Activated T-cell treated with anti-CD3 and anti-CD28 coated beads, Interleukin-2, amount 50 U/mL, for 48 hours (primary cell): ENCODE data around the gene SLC9A8.

ENCODE experiments used
- DNase-seq, 2 experiments: peaks; one replicate each; pipeline ENCODE4 v3.0.0-alpha.2; 2020

SLC9A8 gene

DNA sequence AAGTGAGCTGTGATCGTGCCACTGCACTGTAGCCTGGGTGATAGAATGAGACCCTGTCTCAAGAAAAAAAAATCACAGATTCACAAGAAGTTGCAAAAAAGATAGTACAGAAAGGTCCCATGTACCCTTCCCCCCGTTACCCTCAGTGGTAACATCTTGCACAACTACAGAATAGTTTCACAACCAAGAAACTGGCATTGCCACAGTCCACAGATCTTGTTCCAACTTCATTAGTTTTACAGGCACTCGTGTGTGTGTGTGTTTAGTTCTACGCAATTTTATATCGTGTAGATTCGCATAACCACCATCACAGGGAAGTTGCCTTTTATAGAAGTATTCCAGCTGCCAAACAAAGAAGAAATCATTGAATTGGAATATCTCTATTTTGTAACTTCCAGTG, 83.6 kb downstream of the SLC9A8 start:
- DNase-seq = no peak

DNA sequence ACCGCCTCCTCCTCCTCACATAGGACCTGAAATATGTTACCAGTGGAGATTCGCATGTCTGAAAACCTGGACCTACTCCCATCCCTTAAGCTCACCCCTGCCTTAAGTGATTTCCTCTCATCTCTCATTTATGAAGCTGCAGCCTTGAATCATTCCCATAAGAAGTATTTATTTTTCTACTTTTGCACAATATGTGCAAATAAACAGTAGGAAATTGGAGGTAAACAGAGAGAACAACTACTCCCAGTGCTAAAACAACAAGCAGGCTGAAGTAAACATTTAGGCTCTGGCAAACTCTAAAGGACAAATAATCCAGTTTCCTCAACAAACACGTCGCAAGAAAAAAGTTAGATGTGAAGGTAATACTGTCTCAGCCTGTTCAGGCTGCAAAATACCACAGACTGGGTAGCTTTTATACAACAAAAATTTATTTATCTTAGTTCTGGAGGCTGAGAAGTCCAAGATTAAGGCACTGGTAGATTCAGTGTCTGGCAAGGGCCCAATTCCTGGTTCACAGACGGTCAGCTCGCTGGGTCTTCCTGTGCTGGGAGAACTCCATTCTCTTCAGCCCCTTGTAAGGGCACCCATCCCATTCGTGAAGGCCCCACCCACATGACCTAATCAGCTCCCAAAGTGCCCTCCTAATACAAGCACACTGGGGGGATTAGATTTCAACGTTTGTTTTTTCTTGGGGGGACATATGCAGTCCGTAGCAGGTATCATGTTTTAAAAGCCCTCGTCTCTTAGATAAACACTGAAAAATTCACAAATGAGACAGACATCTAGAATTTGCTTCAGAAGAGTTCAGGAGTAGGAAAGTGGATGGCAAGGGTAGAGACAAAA, 87.1 kb downstream of the SLC9A8 start:
- DNase-seq = no peak

DNA sequence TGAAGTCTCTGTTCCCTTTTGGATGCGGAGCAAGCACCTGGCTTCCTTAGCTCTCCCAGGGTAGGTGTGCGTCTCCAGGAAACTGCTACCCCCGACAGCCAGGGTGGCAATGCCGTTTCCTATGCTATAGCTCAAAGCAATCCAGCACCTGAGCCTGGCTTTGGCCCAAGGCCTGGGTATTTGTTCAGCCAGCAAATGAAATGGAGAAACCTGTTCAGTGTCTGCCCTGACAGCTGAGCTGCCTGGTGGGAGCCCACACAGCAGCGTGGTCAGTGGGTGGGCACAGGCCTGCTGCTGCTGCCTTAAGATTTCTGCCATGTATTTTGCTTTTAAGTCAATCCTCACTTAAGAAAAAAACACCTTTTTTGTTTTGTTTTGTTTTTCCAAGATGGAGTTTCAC, 89.0 kb downstream of the SLC9A8 start:
- no peak for DNase-seq

DNA sequence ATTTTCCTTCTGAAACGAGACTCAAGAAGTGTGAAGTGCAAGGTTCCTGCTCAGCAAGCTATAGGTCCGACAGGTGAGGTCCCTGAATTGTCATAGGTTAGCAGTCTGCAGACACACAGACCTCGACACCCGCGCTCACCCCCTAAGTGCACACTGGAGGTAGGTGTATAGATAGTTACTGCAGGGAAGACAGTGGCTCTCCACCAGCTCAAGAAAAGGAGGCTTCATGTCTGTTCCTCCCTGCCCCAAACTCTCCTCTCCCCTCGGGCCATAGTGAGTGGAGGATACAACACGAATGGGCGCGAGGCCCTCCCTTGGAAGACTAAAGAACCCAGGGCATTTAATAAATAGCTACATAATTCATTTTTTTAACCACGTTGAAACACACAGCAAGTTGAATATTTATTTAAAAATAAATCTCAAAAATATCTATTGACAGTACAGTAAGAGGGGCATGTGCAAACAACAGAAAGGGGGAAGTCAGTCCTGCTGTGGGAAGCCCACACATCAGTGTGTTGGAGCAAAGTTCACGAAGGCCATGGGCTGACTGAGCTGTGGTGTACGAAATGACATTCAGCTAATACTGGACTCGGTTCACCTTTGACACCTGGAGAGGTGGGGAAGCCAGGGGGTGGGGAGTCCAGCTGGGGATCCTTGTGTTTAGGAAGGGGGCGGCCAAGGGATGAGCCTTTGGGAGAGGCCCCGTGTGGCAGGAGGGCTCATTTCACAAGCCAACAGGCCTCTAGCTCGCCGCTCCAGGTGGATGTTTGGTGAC, 92.0 kb downstream of the SLC9A8 start:
- no peak for DNase-seq

DNA sequence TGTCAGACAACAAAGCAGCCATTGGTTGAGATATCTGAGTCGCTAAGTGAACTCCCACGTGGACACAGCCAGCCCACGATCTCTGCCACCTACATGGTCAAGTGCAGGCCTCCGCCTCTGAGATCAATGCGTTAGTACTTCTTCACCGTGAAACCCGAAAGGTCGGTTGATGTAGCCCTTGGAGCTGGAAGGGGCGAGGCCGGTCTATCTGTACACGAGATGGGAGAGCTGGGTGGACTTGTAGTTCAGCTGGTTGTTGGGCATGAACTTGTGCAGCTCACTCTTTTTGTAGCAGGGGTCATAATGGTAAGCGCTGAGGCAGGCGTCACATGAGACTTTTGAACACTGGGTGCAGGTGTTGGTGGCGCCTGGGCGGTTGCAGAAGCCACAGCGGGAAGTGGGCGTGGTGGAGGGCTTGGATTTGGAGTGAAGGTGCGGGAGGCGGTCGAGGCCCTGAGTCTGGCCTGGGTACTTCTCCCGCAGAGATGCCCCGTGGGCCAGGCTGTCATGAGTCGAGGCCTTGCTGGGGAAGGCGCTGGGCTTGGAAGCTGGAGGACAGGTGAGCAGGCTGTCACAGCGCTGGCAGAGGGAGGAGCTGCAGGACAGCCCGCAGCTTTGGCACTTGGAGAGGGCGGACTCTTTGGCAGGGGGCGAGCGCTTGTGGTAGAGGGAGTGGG, 92.9 kb downstream of the SLC9A8 start:
- no peak for DNase-seq

DNA sequence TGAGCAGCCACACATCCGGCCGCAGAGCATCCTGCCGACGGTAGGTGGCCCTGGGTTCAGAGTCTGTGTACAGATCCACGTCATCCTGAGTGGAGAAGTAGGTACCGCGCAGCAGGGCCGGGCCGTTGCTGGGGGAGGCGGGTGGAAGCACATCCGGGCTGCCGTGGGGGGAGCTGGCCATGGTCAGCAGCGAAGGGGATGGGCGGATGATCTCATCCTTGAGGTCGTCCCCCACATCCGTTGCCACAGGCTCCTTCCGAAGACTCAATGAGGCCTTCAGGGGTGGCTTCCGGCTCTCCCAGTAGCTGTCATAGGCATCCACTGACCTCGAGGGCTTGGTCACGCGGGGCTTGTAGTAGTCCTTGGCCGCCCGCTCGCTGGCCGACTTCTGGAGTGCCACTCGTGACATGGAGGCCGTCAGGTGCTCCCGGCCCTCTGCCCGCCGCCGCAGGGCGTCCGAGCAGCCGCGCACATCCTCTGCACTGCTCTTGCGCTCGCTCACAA, 93.5 kb downstream of the SLC9A8 start:
- no peak for DNase-seq

DNA sequence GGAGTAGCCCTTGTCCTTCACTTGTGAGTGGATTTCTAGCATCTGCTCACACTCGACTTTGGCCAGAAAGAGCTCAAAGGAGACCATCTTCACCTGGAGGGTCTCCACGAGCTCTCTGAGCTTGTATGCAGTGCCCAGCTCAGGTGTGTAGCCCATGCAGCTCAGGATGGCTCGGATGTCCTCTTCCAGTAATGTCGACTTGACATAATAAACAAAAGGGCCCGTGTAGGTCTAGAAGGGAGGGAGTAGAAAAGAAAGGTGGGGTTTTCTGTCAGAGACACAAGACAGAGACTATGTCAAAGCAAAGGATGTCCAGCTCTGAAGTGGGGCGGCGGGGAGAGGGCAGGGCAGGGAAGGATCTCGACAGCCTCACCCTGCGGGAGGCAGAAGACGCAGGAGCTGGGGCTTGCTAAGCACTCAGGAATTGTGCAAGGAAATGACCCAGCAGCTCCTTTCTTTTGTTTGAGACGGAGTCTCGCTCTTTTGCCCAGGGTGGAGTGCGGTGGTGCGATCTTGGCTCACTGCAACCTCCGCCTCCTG, 94.1 kb downstream of the SLC9A8 start:
- DNase-seq = no peak

DNA sequence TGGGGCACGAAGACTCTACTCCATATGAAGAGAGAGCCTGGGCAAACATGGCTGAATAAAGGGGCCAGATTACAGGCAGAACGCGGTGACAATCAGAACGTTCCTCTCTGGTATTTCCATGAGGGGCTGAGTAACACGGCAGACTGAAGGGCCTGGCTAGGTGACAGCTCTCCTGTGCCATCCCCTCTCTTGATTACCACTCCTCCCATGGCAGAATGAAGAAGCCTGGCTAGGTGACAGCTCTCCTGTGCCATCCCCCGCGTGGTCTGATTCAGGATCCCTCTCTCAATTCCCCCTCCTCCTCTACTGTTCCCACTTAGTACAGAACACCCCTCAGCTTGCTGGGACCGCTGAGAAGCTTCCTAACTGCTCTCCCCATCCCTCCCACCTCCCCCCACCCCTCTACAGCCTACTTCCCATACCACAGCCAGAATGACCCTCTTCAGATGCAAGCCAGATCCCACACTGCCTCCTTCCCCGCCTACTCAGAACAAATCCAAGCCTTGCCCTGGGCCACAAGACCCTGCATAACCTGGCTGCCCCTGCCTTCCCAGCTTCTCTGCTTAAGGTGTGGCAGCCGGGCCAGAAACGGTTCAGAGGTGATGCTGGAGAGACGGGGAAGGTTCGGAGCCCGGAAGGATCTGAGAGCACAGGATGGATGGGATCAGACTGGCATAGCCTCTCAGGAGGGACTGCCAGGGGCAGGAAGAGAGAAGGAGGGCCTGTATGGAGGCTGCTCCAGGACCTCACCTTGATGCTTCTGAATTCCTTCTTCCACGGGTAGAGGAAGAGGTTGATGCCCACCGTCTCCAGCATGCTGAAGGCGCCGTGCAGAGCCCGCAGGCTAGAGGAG, 95.0 kb downstream of the SLC9A8 start:
- DNase-seq = no peak

DNA sequence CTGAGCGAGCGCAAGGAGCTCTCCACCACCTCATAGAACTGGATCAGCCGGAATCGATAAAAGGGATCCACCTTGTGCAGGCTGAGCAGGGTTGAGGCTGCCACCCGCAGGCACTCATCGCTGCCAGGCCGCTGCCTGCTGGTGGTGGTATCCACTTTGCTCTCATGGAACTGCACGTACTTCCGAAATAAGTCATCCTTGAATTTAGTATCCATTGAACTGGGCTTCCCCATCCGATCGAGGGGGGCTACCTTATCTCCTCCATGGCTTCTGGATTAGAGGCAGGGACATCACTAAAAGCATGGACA, 95.6 kb downstream of the SLC9A8 start:
- no peak for DNase-seq

DNA sequence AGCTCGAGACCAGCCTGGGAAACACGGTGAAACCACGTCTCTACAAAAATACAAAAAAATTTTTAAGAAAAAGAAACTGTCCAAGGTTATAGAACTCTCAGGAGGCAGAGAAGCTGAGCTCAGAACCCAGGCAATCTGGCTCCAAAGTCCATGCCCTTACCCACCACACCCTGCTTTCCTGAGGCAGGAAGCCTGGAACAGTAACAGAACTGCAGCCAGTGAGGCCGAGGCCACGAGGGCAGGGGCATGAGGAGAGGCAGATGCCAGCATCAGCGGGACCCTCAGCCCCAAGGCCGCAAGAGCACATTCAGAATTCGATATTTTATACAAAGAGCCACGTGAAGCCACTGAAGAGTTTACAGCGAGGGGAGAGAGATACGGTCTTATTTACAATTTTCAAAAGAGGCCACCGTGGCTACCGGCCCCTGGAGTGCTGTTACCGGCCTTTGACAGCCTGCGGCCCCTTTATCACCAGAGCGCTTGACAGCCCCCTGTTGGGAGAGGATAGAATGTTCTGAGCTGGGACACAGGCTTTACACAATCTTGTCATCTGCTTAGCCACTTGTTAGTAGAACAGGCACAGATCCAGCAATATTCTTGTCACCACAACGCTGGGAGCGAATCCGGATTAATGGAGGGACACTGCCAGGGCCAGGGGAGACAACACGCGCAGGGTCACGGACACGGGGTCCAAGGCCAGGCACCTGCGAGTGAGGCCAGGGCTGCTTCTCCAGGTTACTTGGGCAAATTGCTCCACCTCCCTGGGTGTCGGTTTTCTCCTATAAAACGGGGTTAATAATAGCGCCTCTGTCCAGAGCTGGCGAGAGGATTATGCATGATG, 97.1 kb downstream of the SLC9A8 start:
- DNase-seq = no peak

DNA sequence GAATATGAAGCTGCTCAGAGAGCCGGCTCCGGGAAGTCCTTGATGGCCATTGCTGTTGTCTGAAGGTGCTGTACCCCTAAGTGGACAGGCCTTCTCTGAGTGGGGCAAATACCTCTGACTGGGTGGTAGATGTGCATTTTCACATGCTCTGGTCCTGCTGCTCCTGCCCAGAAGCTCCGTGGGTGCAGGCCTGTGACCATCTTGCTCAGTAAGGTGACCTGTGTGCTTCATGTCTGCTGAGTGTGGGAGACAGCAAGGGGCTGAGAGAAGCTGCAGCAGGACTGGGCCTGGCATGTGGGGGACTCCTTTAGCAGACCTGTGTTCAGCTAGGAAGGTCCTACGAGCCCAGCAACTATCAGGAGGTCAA, 97.7 kb downstream of the SLC9A8 start:
- DNase-seq = no peak

DNA sequence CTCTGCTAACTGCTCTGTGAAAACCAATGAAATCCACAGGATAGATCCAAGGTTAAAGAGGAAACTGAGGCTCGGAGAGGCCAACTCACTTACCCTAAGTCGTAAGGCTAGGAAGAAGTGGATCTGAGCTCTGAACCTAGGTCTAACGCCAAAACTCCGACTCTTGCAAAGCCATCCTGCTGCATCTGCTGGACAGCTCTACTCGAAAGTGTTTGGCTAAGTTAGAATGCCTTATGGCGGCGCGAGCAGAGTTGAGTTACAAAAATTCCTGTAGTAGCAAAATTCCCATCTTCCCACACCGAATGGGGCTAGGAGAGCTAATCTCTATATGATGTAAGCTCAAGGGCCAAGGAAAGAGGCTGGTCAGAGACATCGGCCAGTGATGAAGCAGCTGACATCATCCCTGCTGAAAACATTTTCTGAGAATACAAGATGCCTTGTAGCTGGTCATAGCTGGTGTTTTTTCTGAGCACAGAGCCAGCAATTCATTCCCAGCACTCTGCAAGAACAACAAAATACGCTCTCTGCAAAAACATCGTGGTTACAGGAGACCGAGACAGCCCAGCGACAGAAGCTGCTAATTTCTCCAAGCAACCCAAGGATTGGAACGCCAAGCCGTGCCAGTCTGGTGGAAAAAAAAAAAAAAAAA, 100.9 kb downstream of the SLC9A8 start:
- no peak for DNase-seq

DNA sequence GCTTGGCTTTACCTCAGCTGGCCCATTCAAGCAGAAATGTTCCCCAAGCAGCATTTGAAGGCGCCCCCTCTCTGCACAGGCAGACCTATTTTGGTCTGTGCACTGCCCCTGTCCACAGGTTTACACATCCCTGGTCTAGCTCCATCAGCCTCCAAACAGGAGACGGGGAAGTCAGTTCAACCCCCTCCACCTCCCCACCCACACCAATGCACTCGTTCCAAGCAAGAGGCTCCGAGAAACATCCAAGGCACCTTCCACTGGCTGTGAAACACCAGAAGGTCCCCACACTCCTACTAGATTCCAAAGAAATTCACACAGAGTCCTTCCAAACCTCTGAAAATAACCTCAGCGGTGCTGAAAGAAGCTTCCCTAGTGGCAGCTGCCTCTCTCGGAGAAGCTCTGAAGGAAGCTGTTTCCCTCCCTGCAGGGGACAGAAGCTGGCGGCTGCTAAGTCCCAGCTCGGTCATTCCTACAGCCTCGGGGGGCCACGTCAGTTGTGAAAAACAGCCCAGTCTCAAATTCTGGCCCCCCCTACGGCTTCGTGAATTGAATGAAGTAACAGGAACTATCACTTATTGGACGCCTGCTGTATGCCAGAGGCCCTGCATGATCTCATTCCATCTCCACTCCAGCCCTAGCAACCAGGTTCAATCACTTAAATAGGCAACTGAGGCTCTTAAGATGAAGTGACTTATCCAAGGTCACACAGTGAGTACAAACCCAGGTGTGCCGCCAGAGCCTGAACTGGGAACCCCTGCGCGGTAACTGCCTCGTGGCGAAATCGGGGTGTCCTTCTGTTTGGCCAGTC, 101.9 kb downstream of the SLC9A8 start:
- peak in 1 of 2 experiments; percentile 49 for DNase-seq

DNA sequence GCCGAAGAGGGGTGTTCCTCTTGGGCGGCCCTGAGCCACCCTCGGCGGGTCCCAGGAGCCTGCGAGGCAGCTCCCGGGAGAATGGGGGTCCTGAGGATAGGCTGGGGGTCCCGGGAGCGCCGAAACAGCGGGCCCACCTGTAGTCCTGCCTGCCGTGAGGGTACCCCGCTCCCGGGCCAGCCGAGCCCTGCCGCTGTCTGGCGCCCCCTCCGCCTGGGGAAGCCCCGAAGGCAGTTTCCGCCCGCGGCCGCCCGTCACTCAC, 102.4 kb downstream of the SLC9A8 start:
- no peak for DNase-seq

DNA sequence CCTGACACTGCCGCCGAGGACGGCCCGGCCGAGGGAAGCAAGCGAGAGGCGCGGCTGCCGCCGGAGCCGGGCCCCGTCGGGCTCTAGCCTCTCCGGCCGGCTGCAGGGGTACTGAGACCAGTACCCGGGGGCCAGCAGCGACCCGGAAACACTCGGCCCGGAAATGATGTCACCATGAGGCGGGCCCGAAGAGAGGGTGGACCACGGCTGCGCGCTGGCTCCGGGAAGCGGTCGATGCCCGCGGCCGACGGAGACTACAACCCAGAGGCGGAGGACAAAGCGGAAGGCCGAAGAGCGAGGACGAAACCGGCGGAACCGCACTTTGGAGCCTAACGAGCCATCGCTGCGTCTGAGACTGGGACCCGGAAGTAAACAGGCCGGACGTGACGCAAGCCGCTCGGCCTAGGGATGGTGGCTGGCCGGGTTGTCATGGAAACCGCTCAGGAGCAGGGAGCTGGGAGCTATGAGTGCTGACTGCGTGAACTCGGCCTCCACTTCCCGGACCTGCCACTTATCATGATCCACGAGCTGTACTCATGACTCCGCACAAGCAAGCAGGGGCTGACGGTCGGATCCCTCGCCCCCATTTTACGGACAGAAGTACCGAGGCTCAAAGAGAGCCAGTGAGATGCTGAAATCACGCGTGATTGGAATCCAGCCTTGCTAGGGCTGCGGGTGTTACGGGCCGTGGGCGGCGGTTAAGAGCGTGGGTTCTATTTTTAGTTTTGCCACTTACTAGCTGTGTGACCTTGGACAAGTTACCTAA, 102.9 kb downstream of the SLC9A8 start, which contains the start of gene SPATA2:
TSS of gene SPATA2 (minus strand) at position 150 of the 766 bp plus-strand sequence. CDS start 7,039 bp downstream, outside the sequence.
- peak; percentile 93 to 95 for DNase-seq

DNA sequence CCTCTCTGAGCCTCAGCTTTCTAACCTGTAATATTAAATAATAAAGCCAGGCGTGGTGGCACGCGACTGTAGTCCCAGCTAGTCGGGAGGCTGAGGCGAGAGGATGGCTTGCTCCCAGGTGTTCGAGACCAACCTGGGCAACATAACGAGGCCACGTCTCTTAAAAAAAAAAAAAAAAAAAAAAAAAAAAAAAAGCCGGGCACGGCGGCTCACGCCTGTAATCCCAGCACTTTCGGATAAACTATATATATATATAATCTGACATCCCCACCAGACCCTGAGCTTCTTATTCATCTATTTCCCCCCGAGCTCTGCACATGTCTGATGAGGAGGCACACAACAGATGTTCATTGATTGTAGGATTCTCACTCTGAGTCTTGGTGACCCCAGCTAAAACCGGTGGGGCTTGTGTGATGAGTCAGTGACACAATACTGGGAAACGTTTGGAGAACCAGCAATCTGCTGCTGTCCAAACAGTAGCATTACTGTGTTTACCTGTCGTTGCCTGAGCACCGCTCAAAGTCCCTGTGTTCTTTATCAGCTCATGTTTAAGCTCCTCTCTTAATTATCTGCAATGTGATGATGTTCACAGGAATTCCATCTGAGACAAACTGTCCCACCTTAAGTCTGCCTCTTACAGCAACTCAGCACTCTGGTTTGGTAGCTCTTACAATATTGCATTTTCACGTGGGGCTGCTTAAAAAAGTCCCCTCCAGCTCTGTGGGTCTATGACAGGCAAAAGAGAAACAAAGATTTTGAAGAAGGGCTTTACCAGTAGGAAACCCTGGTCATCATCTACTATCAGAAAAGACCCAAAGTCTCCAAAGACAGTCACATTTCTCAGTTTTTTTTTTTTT, 103.7 kb downstream of the SLC9A8 start:
- peak; percentile 38 to 52 for DNase-seq

DNA sequence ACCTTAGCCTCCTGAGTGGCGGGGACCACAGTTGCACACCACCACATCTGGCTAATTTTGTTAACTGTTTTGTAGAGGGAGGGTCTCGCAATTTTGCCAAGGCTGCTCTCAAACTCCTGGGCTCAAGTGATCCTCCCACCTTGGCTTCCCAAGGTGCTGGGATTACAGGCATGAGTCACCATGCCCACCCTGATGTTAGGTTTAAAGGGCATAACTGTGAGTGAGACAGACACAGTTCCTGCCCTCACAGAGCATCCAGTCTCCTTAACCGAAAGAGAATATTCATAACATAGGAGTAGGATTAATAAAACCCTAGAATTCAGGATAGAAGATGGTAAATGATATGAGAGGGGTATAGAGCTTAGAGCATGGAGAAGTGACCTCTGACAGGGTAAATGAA, 105.8 kb downstream of the SLC9A8 start:
- DNase-seq = no peak

DNA sequence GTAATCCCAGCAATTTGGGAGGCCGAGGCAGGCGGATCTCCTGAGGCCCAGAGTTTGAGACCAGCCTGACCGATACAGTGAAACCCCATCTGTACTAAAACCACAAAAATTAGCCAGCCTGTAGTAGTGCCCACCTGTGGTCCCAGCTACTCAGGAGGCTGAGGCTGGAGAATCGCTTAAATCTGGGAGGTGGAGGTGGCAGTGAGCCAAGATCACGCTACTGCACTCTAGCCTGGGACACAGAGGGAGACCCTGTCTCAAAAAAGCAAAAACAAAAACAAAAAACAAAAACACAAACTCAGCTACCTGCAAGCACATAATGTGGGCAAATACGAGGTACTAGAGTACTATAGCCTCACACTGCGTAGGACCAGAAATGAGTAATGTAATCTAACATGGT, 106.4 kb downstream of the SLC9A8 start:
- no peak for DNase-seq
